HG03139 (cell line): ENCODE data around the gene SCUBE3.

Source experiments
- ATAC-seq: cut with Tn5 transposase; IDR thresholded peaks from one replicate; pipeline ENCODE4 v1.9.1; 2021; ENCODE audit not compliant: unreplicated experiment

The SCUBE3 gene

DNA sequence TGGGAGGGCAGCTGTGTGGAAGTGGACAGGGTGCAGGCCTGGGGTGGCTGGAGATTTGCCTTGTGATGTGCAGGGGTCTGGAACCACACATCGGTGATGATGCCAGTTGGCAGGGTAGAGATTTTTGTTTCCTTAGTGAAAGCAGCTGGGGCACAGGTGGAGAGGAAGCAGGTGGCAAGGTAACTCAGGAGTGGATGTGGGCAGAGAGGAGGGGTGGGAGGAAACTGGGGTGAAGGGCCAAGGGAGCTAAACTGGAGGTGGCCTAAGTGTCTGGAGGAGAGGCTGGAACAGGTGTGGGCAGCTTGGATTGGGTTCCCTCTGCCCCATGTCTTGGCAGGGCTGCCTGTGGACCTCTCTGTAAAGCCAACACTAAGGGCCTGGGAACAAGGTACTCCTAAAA, 4.7 kb upstream of the SCUBE3 start:
- no peak for ATAC-seq

DNA sequence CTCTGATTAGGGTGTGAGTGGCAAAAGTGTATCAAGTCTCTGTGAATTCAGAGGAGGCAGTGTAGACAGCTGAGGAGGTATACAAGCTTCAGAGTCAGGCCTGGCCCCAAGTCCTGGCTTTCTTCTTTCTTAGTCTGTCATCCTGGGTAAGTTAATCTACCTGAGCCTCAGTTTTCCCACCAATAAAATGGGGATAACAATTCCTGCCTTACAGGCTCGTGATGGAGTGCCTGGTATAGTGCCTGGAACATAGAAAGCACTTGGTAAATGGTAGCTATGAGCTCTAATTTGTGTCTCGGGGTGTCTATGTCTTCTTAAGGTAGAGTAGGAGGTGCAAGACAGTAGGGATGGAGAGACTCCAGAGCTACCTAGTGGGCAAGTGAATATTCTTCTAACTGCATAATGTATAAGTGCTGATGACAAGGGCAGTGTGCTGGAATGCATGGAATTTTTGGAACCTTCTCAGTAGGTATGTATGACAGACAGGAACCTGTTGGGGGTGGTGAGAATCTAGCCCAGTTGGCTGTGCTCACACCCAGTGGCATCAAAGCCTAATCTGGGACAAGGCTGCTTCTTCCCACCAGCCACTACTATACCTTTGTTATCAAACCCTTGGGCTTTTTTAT, 4.0 kb upstream of the SCUBE3 start:
- ATAC-seq: no peak

DNA sequence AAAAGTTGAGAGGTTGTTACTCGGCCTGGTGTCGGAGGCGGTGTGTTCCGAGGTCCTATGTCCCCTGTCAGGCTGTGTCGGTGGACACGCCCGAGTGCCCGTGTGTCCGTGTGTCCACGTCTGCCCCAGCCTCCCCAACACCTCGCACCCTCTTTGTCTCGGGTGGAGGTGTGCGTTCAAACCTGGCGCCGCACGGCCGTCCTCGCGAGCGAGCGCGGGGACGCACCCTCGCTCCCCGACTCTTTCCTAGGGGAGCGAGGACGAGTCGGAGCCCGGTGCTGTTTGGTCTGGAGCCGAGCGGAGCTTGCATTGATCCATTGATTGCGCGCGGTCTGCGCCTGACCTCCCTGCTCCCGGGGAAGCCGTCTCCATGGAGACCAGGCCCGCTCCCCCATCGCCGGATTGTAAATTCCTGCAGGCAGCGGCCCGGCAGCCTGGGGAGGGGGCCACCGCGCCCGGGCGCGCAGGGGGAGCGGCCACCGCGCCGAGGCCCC, 411 bp upstream of the SCUBE3 start:
- no peak for ATAC-seq

DNA sequence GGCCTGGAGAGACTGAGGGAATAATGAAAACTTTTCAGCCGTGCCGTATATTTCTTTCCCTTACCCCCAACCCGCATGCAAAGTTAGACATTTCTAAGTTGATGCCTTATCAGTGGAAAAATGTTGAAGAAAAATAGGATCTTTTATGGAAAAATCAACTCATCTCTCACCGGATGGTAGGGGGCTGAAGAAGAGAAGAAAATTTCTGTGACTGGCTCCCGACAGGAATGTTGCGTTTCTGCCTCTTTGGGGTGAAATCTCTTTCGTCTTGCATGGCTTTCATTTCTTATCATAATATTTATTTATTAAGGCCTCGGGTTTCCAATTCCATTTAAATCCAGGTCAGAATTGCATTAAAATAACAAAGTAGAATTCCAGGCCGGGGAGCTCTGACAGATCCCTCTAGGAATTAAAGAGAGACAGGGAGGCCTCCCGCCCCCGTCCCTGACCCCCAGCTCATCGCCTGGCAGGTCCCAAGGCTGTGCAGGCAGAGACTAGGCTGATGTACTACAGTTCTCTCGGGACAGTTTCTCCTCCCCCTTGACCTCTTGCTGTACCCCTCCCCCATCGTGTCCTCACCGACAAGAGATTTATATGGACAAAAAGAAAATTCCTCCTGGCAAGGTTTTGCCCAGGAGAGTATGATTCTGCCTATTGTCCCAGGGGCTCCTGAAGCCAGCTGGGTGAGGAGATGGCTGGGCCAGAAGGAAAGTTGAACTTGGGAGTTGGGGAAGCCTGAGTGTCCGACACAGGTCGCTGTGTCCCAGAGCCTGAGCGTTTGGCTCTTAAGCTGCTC, 1.3 kb downstream of the SCUBE3 start:
- no peak for ATAC-seq

DNA sequence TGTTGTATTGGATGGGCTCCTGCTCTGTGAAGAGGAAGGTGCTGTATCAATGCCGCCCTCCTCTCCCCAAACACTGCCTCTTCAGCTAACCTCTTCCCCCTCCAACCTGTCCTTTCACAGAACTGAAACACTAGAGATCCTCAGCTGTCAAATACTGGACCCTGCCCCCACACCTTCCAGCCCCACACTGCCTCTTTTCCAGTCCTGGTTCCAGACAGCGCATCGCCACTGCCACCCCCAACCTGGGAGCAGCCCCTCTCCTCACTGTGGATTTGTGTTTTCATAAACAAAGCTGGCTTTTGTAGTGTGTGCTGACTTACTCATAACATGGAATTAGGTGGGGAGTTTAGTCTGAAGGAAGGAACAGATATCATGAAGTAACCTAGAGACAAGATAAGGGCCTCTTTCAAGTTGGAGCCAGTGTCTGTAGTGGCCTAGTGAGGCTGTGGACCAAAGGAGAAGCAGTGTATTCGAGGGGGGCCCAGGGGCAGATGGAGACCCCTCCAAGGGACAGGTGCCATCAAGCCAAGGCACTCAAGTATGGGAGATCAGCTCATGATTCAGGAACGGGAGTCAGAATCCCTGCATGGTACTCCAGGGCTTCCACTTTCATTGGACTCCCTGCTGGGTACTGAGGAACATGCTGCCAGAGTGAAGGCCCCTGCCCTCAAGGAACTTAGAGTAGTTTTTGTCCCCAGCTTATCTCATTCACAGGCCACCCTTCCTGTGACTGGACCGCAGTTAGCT, 2.1 kb downstream of the SCUBE3 start:
- no peak for ATAC-seq

DNA sequence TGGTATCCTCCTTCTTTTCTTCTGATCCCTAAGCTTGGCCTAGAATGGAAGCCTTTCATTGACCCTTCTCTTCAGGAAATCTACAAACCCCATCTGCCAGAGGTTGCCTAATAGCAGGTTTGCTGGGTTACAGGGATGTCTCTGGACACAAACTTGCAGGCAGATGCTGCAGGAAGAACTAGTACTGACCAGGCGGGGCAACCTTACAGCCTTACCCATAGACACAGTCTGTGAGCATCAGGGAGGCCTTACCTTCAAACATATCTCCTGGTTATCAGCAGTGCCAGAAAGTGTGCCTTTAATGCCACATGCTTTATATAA, 2.6 kb downstream of the SCUBE3 start:
- no peak for ATAC-seq

DNA sequence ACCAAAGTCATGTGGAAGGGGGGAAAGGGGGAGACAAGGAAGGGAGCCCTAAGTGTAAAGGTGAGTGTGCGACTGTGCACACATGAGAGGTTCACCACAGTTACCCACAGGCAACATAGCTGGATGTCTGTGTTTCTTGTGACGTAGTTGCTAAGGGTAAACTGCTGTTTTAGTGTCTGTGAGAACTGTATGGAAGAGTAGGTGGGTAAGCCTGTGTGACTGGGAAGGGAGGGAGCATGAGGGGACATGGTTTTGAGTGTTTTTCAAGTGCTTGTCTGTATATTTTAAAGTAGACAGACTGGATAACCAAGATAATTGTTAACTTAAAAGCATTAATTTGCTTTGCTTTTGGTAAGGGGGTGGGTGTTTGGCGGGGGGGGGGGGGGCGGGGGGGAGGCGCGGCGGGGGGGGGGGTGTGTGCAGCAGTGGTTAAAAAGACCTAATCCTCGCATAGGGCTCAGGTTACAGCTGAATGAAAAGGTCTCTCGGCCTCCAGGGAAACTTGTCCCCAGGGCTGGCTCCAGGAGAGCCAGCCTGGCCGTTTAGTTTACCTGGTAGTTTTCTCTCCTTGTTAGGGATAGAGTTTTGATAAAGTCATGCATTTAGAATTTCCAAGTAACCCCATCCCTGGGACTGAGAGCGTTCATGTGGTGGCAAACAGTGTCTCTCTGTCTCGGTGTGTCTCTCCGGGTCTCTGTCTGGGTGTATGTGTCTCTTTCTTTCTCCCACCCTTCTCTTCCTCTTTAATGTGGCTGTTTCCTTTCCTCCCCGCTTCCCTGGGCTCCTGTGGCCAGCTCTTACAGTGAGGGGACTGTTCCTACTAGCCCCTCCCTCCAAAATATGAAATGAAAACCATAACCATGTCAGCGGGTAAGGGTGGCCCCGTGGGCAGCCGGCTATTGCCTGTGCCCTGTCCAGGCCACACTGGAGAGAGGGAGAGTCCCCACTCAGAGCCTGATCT, 3.4 kb downstream of the SCUBE3 start:
- no peak for ATAC-seq

DNA sequence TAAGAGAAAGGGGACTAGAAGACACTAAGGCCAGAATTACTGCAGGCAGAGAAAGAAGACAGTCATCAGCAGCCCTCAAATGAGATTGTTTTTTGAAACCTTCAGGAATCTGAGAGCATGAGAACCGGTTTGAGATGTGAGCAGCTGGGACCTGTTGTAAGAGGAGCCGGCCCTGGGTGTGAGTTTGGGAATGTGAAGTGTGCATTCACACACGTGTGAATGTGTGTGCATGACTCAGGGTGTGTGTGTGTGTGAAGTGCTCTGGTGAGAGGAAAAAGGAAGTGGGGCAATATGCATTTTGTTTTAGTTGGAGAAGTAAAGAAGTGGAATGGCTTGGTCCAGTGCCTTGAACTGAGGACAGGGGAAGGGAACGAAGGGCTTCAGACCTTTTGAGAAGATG, 4.3 kb downstream of the SCUBE3 start:
- ATAC-seq: no peak

DNA sequence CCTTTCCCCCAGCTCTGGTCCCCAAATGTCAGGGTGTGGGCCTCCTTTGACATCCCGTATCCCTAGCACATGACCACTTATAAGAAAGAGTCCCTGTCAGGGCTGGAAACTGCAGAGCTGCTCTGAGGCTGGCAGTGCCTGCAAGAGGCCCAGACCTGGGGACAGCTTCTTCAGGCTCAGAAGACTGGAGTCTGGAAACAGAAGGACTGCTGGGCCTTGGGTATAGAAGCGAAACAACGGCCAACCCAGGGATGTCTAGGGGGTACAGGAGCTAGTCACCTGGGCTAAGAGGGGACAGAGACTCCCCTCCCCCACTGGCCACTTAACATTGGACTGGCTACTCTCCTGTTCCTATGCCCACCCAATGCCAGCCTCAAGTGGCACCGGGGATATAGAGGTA, 4.7 kb downstream of the SCUBE3 start:
- ATAC-seq: no peak

DNA sequence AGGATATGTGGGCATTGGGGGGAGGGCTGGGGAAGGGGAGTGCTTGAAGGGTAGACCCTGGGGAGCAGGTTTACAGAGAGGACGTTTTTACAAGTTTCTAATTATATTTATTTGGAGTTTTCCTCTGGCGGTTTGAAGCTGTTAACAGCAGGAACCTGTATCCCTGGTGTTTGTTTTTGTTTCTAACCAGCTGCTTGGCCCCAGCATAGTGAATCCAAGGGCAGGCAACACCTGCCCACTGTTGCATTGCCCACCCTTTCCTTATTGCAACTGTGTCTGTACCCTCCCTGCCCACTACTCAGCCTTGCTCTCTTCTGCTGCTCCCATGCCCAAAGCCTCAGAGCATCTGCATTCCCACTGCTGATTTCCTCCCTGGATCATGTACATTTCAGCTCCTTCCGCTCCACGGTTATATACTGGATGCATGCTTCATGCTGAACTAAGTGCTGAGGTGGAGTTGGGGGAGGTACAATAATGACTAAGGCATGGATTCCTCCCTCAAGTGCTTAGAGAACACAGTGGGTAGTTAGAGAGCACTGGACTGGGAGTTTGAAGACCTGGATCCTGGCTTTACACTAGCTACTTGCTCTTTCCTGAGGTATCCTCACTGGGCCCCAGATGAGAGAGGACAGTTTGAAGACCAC, 6.0 kb downstream of the SCUBE3 start:
- no peak for ATAC-seq

DNA sequence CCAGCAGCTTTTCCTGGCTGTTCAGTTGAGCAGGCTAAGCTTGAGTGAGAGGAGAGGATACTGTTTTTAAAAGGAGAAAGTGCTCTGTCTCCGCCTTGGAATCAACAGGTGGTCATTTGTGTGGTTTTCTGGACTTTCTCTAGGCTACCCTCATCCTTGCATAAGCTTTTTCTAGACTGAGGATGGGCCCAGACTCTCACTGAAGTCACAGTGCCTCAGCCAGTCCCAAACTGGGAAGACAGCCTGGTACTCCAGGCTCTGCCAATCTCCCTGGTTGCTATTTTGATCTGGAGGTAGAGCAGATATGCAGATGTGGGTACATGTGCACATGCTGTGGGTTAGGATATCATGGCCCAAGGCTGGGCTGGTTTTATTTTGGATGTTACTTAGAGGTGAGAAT, 7.0 kb downstream of the SCUBE3 start:
- no peak for ATAC-seq

DNA sequence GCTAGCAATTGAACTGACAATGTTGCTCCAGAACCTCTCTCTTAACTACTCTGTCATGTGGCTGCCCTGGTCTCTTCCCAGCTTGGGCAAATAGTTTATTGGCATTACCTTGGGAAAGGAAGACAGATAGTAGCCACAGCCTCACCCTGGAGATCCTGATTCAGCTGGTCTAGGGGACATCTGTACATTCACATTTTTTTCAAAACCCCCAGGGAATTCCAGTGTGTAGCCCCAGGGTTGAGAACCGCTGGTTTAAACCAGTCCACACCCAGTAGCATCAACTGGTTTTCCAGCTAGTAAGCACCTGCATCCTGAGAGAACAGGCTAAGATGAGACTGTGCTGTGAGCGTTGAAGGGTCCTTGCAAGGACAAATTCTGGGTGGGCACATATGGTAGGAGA, 9.6 kb downstream of the SCUBE3 start:
- no peak for ATAC-seq

DNA sequence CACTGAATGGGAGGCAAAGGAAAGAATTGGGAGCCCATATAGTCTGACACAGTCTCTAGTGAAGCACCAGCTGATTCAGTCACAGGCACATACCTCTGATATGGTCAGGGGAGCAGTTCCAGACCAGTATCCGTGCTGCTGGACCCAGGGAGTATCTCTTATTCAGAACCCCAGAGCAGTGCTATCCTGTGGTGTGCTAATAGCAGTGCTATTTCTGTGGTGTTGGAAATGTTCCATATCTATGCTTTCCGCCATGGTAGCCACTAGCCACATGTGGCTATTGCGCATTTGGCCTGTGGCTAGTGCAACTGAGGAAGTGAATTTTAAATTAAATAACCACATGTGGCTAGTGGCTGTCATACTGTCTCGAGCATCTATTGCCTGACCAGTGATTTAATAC, 11.0 kb downstream of the SCUBE3 start:
- no peak for ATAC-seq

DNA sequence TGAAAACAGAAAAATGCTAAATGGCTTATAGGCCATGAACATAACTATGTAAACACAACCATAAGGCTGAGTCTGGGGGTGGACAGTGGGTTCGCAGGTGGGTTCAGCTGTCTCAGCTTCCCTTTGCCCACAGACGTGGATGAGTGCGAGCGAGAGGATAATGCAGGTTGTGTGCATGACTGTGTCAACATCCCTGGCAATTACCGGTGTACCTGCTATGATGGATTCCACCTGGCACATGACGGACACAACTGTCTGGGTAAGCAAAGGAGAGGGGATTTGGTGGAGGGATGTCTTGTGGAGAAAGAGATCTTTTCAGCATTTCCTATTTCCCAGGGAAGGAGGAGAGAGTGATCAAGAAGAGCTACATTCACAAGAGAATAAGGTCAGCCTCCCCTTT, 14.7 kb downstream of the SCUBE3 start:
- ATAC-seq: no peak

DNA sequence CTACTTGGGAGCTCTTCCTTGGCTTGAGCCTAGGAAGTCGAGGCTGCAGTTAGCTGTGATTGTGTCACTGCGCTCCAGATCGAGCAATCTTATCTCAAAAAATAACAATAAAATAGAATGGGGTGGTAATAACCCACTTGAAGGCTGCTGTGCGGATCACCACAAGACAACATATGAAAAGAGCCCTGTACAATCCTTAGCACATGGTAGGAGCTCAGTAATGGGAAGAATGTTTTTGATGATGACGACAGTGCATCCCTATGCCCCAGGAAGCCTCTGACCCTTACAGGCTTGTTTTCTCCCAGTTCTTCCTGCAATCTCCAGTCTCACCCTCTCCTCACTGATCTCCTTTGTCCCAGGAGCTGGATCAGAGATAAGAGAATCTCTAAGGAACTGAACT, 15.5 kb downstream of the SCUBE3 start:
- ATAC-seq: no peak

DNA sequence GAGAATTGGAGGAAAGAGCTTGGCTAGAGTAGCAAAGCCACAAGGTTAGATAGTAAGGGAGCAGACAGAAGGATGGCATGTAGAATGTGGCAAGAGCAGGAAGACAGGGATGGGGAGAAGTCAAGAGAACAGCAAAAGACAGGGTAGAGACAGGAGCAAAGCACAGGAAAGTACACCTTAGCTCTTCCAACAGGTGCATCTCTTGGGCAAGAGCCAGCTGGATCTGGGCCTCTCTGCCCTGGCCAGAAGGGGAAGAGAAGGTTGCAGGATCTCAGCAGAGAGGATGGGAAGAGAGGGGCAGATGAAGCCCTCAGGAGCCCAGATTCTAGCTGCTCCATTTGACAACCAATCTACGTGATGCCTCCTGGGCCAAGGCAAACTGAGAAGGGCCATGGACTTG, 16.7 kb downstream of the SCUBE3 start:
- no peak for ATAC-seq

DNA sequence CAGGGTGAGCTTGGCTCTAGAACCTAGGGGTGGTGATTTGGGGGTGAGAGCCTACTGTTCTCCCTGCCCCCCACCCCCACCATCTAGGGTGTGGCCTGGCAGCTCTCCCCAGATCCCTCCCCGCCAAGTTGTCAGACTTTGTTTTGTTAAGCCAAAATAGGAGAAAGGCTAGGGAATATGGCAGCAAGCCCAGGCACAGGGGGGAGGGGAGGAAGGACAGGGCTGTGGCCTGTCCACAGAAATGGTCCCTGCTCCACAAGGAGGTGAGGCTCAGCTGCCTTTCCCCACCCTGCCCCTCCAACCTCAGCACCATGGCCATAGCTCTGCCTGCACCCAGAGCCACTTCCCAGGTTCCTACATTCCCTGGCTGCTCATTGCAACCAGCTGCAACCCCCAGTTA, 17.2 kb downstream of the SCUBE3 start:
- ATAC-seq: no peak

DNA sequence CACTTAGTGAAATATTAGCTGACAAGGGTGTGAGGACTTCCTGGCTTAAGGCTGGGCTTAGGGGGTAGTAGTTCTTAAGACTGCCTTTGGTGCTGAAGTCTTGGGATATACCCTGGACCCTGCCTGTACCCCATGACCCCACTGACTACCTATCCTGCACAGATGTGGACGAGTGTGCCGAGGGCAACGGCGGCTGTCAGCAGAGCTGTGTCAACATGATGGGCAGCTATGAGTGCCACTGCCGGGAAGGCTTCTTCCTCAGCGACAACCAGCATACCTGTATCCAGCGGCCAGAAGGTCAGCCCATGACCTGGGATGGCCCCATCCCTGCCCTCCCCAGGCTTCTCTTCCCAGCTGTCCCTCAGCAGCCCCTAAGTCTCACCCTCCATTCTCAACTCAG, 17.8 kb downstream of the SCUBE3 start:
- no peak for ATAC-seq

DNA sequence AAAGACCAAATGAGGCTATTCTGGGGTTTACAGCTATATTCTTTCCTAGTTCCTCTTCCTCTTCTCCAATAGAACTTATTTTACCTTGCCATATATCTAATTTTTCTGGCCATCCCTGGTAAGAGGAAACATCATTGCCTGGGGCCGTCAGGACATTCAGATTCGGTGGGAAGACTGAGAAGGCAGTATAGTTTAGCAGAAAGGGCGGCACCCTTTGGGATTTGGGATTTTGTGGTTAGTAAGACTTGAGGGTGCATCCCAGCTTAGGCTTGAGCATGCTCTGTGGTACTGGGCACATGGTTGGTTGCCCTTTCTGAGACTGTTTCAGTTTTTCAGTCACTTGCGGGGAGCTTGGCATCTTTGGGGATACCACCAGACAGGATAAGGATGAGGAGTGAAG, 21.1 kb downstream of the SCUBE3 start:
- ATAC-seq: no peak

DNA sequence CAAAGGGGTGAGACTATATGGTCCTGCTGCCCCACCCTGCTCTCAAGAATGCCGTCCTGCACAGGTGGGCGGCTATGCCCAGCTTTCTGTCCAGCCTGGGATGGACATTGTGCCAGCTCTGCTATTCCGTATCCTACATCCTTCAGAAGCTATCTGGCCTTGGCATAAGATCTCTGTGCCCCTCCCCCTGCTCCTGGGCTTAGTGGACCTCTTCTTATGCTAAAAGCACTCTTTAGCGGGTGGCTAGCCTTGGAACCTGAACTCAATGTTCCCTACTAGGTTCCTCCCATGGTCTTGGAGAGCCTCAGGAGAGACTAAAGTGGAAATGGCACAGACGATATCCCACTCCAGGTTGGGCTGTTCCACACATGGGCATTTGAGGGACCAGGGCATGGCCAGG, 22.5 kb downstream of the SCUBE3 start:
- ATAC-seq: no peak

DNA sequence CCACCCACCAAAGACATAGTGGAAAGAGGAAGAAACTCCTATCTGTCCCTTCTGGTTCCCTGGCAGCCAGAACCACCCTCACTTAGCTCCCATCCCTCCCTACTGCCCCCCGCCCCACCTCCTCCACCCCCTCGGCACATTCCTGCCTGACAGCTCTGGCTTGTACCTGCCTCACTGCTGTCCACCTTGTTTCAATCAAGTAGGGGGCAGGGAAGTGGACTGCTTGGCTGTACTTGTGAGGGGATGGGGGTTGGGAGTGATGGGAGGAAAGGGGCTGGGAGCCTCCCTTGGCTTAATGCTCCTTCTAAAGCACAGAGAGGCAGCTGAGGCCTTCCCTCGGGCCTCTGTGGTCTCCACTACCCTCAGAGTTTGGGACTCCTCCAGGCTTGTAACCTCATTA, 23.7 kb downstream of the SCUBE3 start:
- no peak for ATAC-seq
